Hematopoietic multipotent progenitor cell treated with erythropoietin and hydrocortisone succinate and interleukin-3 and kit ligand, for 17 days (in vitro differentiated cells): ENCODE data around the gene CEP295NL.
A peak's percentile ranks its signal among the peaks of the same experiment; 100 is the strongest.

ENCODE experiments used
- DNase-seq: peaks from one replicate; pipeline ENCODE4 v3.0.0-alpha.2; 2015; ENCODE audit warnings: low spot score

CEP295NL gene

GRCh38 chr17:78864117-78864516, 38.9 kb downstream of the CEP295NL start:
- no peak for DNase-seq

DNA sequence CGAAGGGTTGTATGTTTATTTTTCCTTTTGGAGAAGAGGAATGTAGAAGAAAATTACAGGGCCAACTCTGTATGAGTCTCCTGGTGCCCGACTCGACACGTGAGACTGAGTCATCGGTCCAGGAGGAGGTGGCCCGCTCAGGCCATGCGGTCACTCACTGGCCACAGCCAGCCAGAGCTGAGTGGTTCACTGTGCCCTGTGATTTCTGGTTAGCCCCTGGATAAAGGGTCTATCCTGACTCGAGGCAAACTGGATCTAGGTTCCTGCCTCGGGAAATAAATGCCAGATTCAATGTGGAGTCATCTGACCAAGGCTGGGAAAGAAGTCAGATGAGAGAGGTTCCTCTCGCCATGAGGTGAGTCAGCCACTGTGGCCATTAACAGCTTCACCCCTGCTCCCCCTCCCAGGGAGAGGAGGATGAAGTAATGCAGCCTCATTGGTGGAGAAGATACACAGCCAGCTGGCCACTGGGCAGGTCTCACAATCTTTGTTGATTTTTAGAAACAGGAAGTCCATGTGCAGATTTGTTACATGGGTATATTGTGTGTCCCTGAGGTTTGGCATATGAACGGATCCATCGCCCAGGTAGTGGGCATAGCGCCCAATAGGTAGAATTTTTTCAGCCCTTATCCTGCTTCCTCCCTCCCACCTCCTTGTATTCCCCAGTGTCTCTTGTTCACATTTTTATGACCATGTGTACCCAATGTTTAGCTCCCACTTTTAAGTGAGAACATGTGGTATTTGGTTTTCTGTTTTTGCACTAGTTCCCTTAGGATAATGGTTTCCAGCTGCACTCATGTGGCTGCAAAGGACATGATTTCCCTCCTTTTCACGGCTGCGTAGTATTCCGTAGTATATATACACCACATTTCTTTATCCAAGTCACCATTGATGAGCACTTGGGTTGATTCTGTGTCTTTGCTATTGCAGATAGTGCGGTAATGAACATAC, 40.7 kb downstream of the CEP295NL start:
- no peak for DNase-seq

- DNase-seq, result no peak
Measured at GRCh38 chr17:78861229-78861628, 41.8 kb downstream of the CEP295NL start.

- no peak for DNase-seq
Measured at GRCh38 chr17:78859051-78859450, 44.0 kb downstream of the CEP295NL start.

DNA sequence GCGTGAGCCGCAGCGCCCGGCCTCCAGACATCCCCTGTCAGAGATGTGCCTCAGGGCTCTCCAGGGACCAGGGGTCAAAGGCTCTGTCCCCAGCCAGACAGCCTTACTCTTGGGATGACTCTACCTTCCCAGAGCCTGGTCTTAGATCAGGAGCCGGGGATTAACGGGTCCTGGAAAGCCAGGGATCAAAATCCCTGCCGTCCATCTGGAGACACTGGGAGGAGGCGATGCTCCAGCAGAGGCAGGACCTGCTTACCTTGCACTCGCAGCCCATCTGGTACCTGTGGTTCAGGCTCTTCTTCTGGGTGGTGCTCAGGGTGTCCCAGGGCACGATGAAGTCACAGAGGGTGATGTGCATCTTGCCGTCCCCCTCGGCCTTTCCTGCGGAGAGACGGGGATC, 45.7 kb downstream of the CEP295NL start:
- DNase-seq, result no peak

- no peak for DNase-seq
Measured at GRCh38 chr17:78855561-78856165, 47.3 kb downstream of the CEP295NL start.

GRCh38 chr17:78854508-78854907, 48.5 kb downstream of the CEP295NL start:
- DNase-seq, result no peak

DNA sequence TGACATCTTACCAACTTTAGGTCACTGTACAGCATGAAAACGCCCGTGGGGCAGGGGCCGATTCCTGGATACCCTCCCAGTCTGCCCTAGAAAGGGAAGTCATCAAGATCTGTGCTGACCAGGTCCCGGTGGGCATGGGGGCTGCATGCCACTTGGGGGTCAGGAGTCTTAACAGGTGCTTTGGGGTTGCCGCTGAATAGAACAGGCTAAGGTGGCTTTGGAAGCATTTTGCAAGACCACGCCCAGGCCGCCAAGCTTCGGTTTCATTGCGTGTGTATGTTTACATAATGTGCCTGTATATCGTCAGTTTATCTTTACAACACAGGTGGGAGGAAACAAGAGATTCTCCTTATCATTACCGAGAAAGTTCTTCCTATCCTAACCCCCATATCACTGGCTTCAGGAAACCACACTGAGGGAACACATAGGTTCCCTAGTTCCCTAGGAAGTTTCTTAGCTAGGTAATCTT, 49.0 kb downstream of the CEP295NL start:
- no peak for DNase-seq

DNA sequence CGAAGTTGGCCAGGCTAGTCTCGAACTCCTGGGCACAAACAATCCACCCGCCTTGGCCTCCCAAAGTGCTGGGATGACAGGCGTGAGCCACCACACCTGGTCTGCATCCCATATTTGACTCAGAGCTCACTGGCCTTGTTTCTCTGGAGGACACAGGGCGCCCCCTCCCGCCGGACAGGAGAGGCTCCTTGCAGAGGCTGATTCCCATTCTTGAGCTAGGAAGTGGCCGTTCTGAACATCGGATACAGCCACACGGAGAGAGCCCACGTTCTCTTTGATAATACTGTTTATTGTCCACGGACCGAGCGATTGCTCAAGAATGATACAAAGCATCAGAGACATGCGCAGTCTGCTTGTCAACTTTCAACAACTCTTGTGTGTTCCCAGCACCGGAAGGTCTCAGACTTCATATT, 50.3 kb downstream of the CEP295NL start:
- DNase-seq, result no peak

DNA sequence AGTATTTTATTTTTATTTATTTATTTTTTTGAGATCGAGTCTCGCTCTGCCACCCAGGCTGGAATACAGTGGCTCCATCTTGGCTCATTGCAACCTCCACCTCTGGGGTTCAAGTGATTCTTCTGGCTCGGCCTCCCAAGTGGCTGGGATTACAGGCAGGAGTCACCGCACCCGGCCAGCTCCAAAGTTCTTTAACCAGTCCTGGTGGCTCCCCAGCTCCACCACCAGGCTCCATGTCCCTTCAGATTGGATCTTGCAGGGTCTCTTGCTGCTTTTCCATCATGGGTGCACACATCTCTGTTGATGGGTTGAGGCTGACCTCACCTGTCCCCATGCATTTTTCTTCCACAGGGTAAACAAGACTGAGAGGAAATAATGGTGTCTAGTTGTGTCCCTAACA, 54.0 kb downstream of the CEP295NL start:
- DNase-seq, result no peak

- DNase-seq, result no peak
Measured at GRCh38 chr17:78847052-78847451, 55.9 kb downstream of the CEP295NL start.

DNA sequence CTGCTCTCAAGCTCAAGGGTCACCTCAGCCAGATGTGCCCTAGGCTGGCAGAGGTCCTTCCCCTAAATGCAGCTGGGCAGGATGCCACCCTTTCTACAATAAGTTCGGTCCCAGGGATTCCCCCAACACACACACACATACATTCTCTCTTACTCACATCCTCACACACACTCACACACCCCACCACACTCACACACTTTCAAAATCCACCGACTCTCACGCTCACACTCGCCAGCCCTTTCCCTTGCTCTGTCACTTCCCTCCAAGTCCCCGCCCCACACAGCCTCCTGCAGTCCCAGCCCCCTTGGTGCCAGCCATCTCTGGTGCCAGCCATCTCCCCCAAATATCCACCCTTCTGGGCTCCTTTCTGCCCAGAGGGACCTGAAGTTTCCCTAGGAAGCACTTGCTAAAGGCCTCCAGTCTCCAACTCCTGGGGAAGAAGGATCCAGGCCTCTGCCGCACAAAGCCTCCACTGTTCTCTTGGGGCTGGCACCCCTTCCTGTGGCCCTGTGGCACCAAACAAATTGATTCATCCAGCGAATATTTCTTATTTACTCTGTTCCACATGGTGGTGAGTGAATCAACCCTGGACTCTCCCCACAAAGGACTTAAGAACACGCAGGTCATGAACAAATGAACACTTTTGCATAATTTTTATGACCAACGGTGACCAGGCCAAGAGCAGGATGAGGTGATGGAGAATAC, 58.5 kb downstream of the CEP295NL start:
- DNase-seq, result no peak

GRCh38 chr17:78842881-78843565, 60.0 kb downstream of the CEP295NL start:
- peak; percentile 68 for DNase-seq

GRCh38 chr17:78840780-78841611, 62.0 kb downstream of the CEP295NL start, which contains the start of gene USP36:
Gene USP36 (minus strand): TSS chr17:78840814. CDS start chr17:78836363, 4,451 bp downstream.
- DNase-seq, result peak; percentile 100
